ENCODE data around the gene HERC4. TPM values are rescaled to one million over a fixed set of nuclear protein-coding genes. Genes with fewer than 3 reads are reported as not detected.

HERC4 gene
- total RNA-seq, 1 experiment from 2014 or later = 39.4 TPM

GRCh38 chr10:68086011-68086410 lies 10.9 kb upstream of the HERC4 start:
- TF ChIP-seq ZNF121 (CRISPR knock-in tag; IDR thresholded peaks at IDR 0.05) (no peak), FOXP4 (CRISPR knock-in tag; IDR thresholded peaks at IDR 0.05) (no peak), NR1H2 (CRISPR knock-in tag; IDR thresholded peaks at IDR 0.05) (no peak), ZNF423 (CRISPR knock-in tag; IDR thresholded peaks at IDR 0.05) (no peak), MLX (CRISPR knock-in tag; IDR thresholded peaks at IDR 0.05) (no peak)
- TF ChIP-seq, protein P1, sequence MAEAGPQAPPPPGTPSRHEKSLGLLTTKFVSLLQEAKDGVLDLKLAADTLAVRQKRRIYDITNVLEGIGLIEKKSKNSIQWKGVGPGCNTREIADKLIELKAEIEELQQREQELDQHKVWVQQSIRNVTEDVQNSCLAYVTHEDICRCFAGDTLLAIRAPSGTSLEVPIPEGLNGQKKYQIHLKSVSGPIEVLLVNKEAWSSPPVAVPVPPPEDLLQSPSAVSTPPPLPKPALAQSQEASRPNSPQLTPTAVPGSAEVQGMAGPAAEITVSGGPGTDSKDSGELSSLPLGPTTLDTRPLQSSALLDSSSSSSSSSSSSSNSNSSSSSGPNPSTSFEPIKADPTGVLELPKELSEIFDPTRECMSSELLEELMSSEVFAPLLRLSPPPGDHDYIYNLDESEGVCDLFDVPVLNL (CRISPR knock-in tag; IDR thresholded peaks at IDR 0.05; ENCODE audit: borderline replicate concordance, low read depth) = no peak
- ChIA-PET POLR2A (interaction anchor here (0.9 kb wide), 1 partner anchor 246 kb away, joined by 3 read pairs; the partner anchor contains the start of gene HNRNPH3), CTCF (interaction anchor here (0.5 kb wide), 1 partner anchor 182 kb away, joined by 3 read pairs; no protein-coding TSS in a partner anchor)
- DNase-seq (ENCODE audit: low spot score) (no peak), ATAC-seq (no peak)
- H3K4me3 Mint-ChIP-seq = no peak overlapping the region
- no peak overlapping the region for H3K27ac Mint-ChIP-seq
- H3K9me3 Mint-ChIP-seq = no peaks in the 10 kb centered on the region
- no peaks in the 10 kb centered on the region for H3K36me3 Mint-ChIP-seq
- H3K4me1 Mint-ChIP-seq = peaks cover 30% of the 10 kb centered on the region
- no peaks in the 10 kb centered on the region for H3K27me3 Mint-ChIP-seq (ENCODE audit: low read depth)

DNA sequence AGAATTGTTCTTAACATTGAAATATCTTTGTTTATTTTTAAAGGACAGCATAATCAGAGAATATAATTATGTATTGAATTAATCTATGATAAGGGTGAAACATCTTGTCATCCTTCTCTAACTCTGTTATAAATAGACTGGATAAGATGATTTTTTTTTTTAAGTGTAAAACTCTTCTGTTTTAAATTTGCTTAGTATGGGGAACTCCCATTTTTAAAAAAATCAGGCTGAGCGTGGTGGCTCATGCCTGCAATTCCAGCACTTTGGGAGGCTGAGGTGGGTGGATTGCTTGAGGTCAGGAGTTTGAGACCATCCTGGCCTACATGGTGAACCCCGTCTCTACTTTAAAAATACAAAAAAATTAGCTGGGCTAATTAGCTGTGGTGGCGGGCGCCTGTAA lies 9.4 kb upstream of the HERC4 start:
- DNase-seq (ENCODE audit: low spot score) (no peak), ATAC-seq (no peak)
- ChIA-PET POLR2A (interaction anchor here (0.7 kb wide), 1 partner anchor 19 kb away, joined by 5 read pairs; no protein-coding TSS in a partner anchor), CTCF (no interaction called here)
- no peak overlapping the region for H3K27ac Mint-ChIP-seq
- H3K4me3 Mint-ChIP-seq = no peak overlapping the region
- H3K9me3 Mint-ChIP-seq = no peaks in the 10 kb centered on the region
- H3K27me3 Mint-ChIP-seq (ENCODE audit: low read depth) = no peaks in the 10 kb centered on the region
- no peaks in the 10 kb centered on the region for H3K36me3 Mint-ChIP-seq
- H3K4me1 Mint-ChIP-seq = peaks cover 30% of the 10 kb centered on the region
- TF ChIP-seq ARID4B (CRISPR knock-in tag; IDR thresholded peaks at IDR 0.05; ENCODE audit: borderline replicate concordance) (no peak), MXD4 (CRISPR knock-in tag; IDR thresholded peaks at IDR 0.05; ENCODE audit: borderline replicate concordance) (no peak), NR1H2 (CRISPR knock-in tag; IDR thresholded peaks at IDR 0.05) (no peak), ETV6 (CRISPR knock-in tag; IDR thresholded peaks at IDR 0.05) (no peak), CTCF (IDR thresholded peaks at IDR 0.05) (no peak), SMAD3 (CRISPR knock-in tag; IDR thresholded peaks at IDR 0.05; ENCODE audit: borderline replicate concordance) (no peak), PRRX2 (CRISPR knock-in tag; IDR thresholded peaks at IDR 0.05) (no peak), ZNF512 (CRISPR knock-in tag; IDR thresholded peaks at IDR 0.05; ENCODE audit: borderline replicate concordance) (no peak), IRF2 (CRISPR knock-in tag; IDR thresholded peaks at IDR 0.05; ENCODE audit: borderline replicate concordance, low read depth) (no peak), ZNF263 (CRISPR knock-in tag; IDR thresholded peaks at IDR 0.05; ENCODE audit: low read depth) (no peak), GTF2I (CRISPR knock-in tag; conservative IDR thresholded peaks at IDR 0.05) (no peak), ZNF219 (CRISPR knock-in tag; IDR thresholded peaks at IDR 0.05; ENCODE audit: borderline replicate concordance) (no peak), SMAD4 (CRISPR knock-in tag; IDR thresholded peaks at IDR 0.05) (no peak)
- TF ChIP-seq, protein P2, sequence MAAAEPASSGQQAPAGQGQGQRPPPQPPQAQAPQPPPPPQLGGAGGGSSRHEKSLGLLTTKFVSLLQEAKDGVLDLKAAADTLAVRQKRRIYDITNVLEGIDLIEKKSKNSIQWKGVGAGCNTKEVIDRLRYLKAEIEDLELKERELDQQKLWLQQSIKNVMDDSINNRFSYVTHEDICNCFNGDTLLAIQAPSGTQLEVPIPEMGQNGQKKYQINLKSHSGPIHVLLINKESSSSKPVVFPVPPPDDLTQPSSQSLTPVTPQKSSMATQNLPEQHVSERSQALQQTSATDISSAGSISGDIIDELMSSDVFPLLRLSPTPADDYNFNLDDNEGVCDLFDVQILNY (CRISPR knock-in tag; IDR thresholded peaks at IDR 0.05) = no peak

Measured in WTC11 (cell line).